ENCODE measurements around the gene COL5A1. TPM values are rescaled to one million over a fixed set of nuclear protein-coding genes. Genes with fewer than 3 reads are reported as not detected.

Gene COL5A1
- total RNA-seq, 6 experiments from 2014 or later = 196 to 308 (median 225) TPM

- Mint-ChIP-seq H3K4me1 (ENCODE audit: low read depth) (peaks cover 6% of the 10 kb centered on the region), H3K27me3 (ENCODE audit: insufficient read depth) (peaks cover 39% of the 10 kb centered on the region)
- no peak for DNase-seq
These were observed 200.7 kb downstream of the COL5A1 start for GRCh38 chr9:134842321-134842720.

GRCh38 chr9:134843740-134844139 lies 202.1 kb downstream of the COL5A1 start:
- Mint-ChIP-seq H3K36me3 (ENCODE audit: low read depth) (peaks cover 26% of the 10 kb centered on the region), H3K4me1 (ENCODE audit: low read depth) (no peaks in the 10 kb centered on the region), H3K4me3 (no peak overlapping the region), H3K27ac (no peak overlapping the region), H3K9me3 (no peaks in the 10 kb centered on the region; the same call in 1 of the 2 replicates), H3K27me3 (ENCODE audit: insufficient read depth) (peaks cover 33% of the 10 kb centered on the region)
- no peak for DNase-seq
- TF ChIP-seq CTCF (IDR thresholded peaks at IDR 0.05) = no peak

More at GRCh38 chr9:134842321-134842720, 200.7 kb downstream of the COL5A1 start:
- Mint-ChIP-seq H3K27ac (no peak overlapping the region), H3K9me3 (no peaks in the 10 kb centered on the region; the same call in 1 of the 2 replicates), H3K4me3 (no peak overlapping the region), H3K36me3 (ENCODE audit: low read depth) (peaks cover 32% of the 10 kb centered on the region)
- TF ChIP-seq CTCF (IDR thresholded peaks at IDR 0.05) = no peak

GRCh38 chr9:134844821-134845220 lies 203.2 kb downstream of the COL5A1 start:
- Mint-ChIP-seq H3K4me3 (no peak overlapping the region), H3K27me3 (ENCODE audit: insufficient read depth) (peaks cover 31% of the 10 kb centered on the region), H3K27ac (no peak overlapping the region), H3K9me3 (no peaks in the 10 kb centered on the region; the same call in 1 of the 2 replicates), H3K36me3 (ENCODE audit: low read depth) (peaks cover 26% of the 10 kb centered on the region), H3K4me1 (ENCODE audit: low read depth) (no peaks in the 10 kb centered on the region)
- no peak for DNase-seq
- no peak for TF ChIP-seq CTCF (IDR thresholded peaks at IDR 0.05)

- Mint-ChIP-seq H3K36me3 (ENCODE audit: low read depth) (peaks cover 21% of the 10 kb centered on the region), H3K9me3 (no peaks in the 10 kb centered on the region; the same call in 1 of the 2 replicates), H3K27ac (no peak overlapping the region), H3K4me1 (ENCODE audit: low read depth) (no peaks in the 10 kb centered on the region), H3K4me3 (no peak overlapping the region), H3K27me3 (ENCODE audit: insufficient read depth) (peaks cover 20% of the 10 kb centered on the region)
- TF ChIP-seq CTCF (IDR thresholded peaks at IDR 0.05) = no peak
- DNase-seq = no peak
These were observed 204.6 kb downstream of the COL5A1 start for GRCh38 chr9:134846187-134846586.

- Mint-ChIP-seq H3K4me3 (no peak overlapping the region), H3K27ac (no peak overlapping the region), H3K27me3 (ENCODE audit: insufficient read depth) (peaks cover 16% of the 10 kb centered on the region), H3K4me1 (ENCODE audit: low read depth) (no peaks in the 10 kb centered on the region), H3K9me3 (no peaks in the 10 kb centered on the region; the same call in 1 of the 2 replicates), H3K36me3 (ENCODE audit: low read depth) (peaks cover 21% of the 10 kb centered on the region)
- no peak for DNase-seq
- TF ChIP-seq CTCF (IDR thresholded peaks at IDR 0.05) = no peak
These were observed 205.1 kb downstream of the COL5A1 start for GRCh38 chr9:134846699-134847098.

- H3K27me3 Mint-ChIP-seq (ENCODE audit: insufficient read depth) = peaks cover 12% of the 10 kb centered on the region
- DNase-seq = no peak
- no peaks in the 10 kb centered on the region; the same call in 1 of the 2 replicates for H3K9me3 Mint-ChIP-seq
- H3K27ac Mint-ChIP-seq = no peak overlapping the region
- no peak overlapping the region for H3K4me3 Mint-ChIP-seq
- no peak for TF ChIP-seq CTCF (IDR thresholded peaks at IDR 0.05)
- no peaks in the 10 kb centered on the region for H3K4me1 Mint-ChIP-seq (ENCODE audit: low read depth)
- peaks cover 21% of the 10 kb centered on the region for H3K36me3 Mint-ChIP-seq (ENCODE audit: low read depth)
These were observed 205.5 kb downstream of the COL5A1 start for GRCh38 chr9:134847138-134847537.
